ENCODE measurements around the gene SLC12A7. TPM values are rescaled to one million over a fixed set of nuclear protein-coding genes. Genes with fewer than 3 reads are reported as not detected.

Gene SLC12A7
- total RNA-seq, 2 experiments from 2014 or later, result 12.6 to 13.6 TPM

DNA sequence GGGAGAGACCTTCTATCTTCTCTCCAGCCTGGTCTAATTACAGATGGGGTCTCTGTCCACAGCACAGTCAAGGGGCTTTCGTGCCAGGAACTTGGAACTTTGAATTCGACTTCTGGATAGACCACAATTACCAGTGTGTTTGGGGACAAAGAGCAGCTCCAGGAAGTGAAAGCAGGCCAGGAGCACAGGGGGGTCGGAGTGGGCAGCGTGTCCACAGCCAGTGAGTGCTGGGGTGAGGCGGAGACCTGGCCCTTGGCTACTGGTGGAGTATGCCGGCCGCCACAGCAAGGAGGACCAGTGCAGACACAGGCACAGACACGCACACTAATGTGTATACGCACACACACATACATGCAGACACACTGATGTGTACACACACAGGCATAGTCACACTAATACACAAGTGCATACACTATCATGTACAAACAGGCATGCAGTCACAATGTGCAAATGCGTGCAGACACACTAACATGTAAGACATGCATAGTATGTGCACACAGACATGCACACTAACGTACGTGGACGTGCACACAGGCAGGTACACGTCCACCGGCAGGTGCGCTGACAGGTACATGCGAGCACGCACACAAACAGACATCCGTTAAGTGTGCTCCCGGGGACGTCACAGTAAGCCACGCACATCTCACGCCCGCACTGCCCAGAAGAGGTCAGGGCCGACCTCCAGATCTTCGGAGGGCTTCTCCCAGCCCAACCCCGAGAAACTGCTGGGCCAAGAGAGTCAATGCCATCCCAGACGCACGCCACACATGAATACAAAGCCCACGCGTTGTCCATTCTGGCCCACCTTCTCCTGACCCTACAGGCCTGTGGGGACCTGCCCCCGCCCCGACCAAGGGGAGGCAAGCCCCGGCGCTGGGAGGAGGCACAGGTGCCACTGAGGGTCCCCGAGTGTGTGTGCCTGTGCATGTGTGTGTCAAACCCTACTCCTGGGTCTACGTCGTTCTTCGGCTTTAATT is 56.8 kb downstream of the SLC12A7 start:
- H3K4me1 Mint-ChIP-seq (ENCODE audit: low read depth), result no peaks in the 10 kb centered on the region
- no peak overlapping the region for H3K4me3 Mint-ChIP-seq
- DNase-seq, result no peak
- H3K9me3 Mint-ChIP-seq, result no peaks in the 10 kb centered on the region
- peaks cover 2% of the 10 kb centered on the region for H3K36me3 Mint-ChIP-seq (ENCODE audit: low read depth)
- intact Hi-C loops (cut with micrococcal nuclease), result no loop called here
- no peaks in the 10 kb centered on the region for H3K27me3 Mint-ChIP-seq (ENCODE audit: low read depth)
- CTCF ChIA-PET, result no interaction called here
- H3K27ac Mint-ChIP-seq, result no peak overlapping the region

DNA sequence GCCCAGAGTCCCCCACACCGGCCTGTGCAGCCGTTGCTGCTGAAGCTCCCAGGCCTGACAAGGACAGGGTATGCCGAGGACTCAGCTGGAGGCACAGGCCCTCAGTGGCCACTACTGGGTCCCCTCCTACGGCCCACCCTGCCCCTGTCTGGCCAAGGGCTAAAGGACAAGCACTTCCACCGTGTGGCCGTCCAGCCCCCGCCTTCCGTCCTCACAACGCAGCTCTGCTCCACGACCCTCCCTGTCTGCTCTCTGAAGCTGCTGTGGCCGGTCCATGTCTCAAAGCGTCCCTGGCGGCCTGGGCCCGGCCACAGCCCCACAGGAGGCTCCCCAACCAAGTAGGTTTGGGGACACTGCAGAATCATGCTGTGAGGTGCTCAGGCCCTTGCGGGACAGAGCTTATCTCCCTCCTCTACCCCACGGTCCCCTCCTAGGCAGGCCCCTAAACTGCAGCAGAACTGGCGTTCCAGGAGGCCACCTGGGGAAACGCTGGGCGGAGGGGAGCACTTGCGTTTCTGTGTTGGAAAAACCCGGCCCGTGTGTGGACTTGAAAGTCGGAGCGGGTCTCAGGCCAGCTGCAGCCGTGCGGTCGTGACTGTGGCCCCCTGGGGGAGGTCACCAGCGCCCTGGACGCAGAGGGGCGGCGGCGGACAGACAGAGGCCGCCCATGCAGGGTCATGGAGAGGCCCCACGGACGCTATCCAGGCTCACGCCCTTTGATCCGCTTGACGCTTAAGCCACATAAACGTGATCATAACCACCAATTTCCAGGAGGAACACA is 57.7 kb downstream of the SLC12A7 start:
- intact Hi-C loops (cut with micrococcal nuclease), result no loop called here
- Mint-ChIP-seq H3K9me3 (no peaks in the 10 kb centered on the region), H3K27ac (no peak overlapping the region), H3K27me3 (ENCODE audit: low read depth) (no peaks in the 10 kb centered on the region), H3K36me3 (ENCODE audit: low read depth) (peaks cover 2% of the 10 kb centered on the region), H3K4me1 (ENCODE audit: low read depth) (no peaks in the 10 kb centered on the region), H3K4me3 (no peak overlapping the region)
- CTCF ChIA-PET, result no interaction called here
- DNase-seq, result no peak

DNA sequence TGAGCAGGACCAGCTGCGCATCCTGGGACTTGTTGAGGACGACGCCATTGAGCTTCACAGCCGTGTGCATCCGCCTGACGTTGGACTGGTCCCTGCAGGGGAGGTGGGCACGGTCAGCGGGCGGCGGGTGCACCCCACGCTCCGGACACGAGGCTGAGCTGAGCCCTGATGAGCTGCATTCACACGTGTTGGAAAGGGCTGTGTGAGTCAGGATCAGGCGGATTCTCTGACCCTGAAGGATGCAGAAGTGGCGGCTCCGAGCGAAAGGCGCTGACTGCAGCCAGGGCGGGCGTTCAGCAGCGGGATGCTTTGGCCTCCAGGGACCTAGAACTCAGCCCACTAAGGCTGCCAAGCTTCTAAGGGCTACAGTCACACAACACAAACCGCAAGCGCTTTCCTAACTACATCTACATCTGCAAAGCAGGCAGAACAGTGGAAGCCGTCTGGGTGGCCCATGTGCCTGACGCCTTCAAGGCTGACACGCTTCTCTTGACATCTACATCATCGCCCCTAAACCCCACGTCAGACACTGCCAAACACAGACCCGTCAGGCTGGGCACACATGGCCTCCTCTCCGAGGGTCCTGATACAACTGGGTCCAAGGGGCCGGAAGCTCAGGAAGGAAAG is 58.4 kb downstream of the SLC12A7 start:
- Mint-ChIP-seq H3K4me3 (no peak overlapping the region), H3K27me3 (ENCODE audit: low read depth) (no peaks in the 10 kb centered on the region), H3K36me3 (ENCODE audit: low read depth) (peaks cover 2% of the 10 kb centered on the region), H3K27ac (no peak overlapping the region), H3K4me1 (ENCODE audit: low read depth) (no peaks in the 10 kb centered on the region), H3K9me3 (no peaks in the 10 kb centered on the region)
- CTCF ChIA-PET, result no interaction called here
- intact Hi-C loops (cut with micrococcal nuclease), result no loop called here
- DNase-seq, result no peak

DNA sequence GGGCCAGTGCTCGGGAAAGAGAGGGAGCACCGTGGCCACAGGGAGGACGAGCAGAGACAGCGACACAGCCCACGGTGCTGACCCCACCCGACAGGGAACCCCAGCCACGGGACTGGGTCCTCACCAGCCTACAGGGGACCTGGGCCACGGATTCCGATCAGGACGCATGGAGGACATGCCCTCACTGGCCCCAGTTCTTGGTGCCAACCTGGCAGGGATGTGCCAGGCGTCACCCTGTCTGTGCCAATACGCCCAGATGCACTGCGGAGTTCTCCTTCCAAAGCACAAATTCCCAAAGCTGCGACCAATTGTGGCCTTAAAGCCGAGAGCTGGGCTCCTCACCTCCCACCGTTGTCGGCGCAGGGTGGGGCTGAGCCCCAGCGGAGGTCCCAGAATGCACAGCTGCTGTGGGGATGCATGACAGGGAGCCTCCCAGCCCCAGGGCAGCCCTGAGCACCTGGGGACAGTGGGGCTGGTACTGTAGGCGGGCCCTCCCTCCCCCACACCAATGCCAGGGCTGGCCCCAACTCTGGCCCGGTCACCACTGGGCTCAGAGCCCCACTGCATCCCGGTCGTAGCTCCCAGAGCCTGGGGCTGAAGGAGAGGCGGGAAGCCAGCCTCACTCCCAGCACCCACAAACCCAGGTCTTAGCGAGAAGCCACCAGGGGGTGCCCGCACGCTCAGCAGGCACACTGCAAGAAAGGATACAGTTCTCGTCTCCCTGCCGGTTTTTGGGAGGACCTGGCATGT is 59.0 kb downstream of the SLC12A7 start:
- CTCF ChIA-PET, result no interaction called here
- H3K4me3 Mint-ChIP-seq, result no peak overlapping the region
- no peak overlapping the region for H3K27ac Mint-ChIP-seq
- intact Hi-C loops (cut with micrococcal nuclease), result no loop called here
- H3K27me3 Mint-ChIP-seq (ENCODE audit: low read depth), result no peaks in the 10 kb centered on the region
- peaks cover 2% of the 10 kb centered on the region for H3K36me3 Mint-ChIP-seq (ENCODE audit: low read depth)
- peaks cover 6% of the 10 kb centered on the region for H3K9me3 Mint-ChIP-seq
- H3K4me1 Mint-ChIP-seq (ENCODE audit: low read depth), result no peaks in the 10 kb centered on the region
- no peak for DNase-seq

GRCh38 chr5:1052076-1052475 is 59.8 kb downstream of the SLC12A7 start:
- Mint-ChIP-seq H3K36me3 (ENCODE audit: low read depth) (peaks cover 2% of the 10 kb centered on the region), H3K4me3 (no peak overlapping the region), H3K27me3 (ENCODE audit: low read depth) (no peaks in the 10 kb centered on the region), H3K27ac (no peak overlapping the region), H3K4me1 (ENCODE audit: low read depth) (no peaks in the 10 kb centered on the region), H3K9me3 (peaks cover 13% of the 10 kb centered on the region)
- DNase-seq, result no peak
- CTCF ChIA-PET, result no interaction called here
- intact Hi-C loops (cut with micrococcal nuclease), result no loop called here

DNA sequence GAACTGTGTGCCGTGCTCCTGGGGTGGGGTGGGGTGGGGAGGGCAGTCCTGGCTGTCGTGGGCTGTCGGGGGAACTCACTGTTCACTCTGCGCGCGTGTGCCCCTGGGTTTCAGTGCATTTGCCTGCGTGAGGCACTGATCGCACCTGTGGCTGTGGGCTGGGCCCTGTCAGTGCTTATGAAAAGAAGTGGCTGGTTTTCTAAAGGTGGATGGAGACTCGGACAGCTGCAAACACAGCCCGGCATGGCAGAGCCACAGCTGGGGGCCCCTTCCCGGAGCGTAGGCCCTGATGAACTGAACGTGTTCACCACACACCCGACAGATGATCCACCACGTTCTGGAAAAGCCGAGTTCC is 60.5 kb downstream of the SLC12A7 start:
- Mint-ChIP-seq H3K27me3 (ENCODE audit: low read depth) (no peaks in the 10 kb centered on the region), H3K27ac (no peak overlapping the region), H3K4me1 (ENCODE audit: low read depth) (no peaks in the 10 kb centered on the region), H3K4me3 (no peak overlapping the region), H3K9me3 (peaks cover 20% of the 10 kb centered on the region), H3K36me3 (ENCODE audit: low read depth) (peaks cover 2% of the 10 kb centered on the region)
- intact Hi-C loops (cut with micrococcal nuclease), result no loop called here
- CTCF ChIA-PET, result no interaction called here
- DNase-seq, result no peak

DNA sequence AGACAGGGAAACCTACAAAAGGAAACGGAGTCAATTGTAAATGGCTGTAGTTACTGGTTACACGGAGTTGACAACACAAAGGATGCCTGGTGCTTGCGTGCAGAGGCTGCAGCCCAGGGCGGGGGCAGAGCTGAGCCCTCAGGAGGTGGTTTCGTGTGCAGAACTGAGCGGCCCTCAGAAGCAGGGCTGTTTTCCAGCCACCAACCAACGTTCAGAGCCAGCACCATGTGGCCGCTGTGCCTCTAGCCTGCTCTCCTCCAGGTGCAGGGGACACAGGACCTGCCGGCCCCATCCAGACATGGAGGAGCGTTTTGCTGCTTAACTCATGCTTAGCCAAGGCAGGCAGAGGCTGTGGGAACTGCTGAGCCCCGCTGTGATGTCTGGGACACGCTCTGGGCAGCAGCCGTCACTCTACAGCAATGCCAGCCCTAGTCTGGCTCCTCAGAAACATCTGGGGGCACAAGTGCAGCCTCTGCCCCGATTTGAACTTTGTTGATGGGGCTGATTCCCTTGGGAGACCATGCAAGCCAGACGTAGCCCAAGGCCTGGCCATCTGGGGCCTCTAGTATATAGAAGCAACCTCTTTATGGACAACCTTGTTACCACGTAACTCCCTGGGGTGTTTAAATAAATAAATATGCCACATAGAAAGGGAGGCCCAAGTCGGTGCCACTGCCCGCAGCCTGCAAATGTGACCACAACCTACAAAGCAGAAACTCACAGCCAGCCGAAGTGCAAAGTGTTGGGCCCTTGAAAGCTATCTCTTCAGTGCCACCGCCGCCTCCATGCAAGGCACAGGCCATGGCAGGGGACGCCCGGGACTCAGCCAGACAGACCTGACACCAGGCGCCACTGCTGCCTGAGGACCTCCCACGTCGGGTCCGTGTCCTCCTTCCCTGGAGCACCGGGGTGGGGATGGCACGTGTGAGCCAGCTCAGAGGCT is 61.2 kb downstream of the SLC12A7 start:
- H3K9me3 Mint-ChIP-seq, result peaks cover 27% of the 10 kb centered on the region
- DNase-seq, result no peak
- peaks cover 2% of the 10 kb centered on the region for H3K36me3 Mint-ChIP-seq (ENCODE audit: low read depth)
- no peaks in the 10 kb centered on the region for H3K27me3 Mint-ChIP-seq (ENCODE audit: low read depth)
- CTCF ChIA-PET, result no interaction called here
- no peaks in the 10 kb centered on the region for H3K4me1 Mint-ChIP-seq (ENCODE audit: low read depth)
- H3K27ac Mint-ChIP-seq, result no peak overlapping the region
- no peak overlapping the region for H3K4me3 Mint-ChIP-seq
- intact Hi-C loops (cut with micrococcal nuclease), result no loop called here

DNA sequence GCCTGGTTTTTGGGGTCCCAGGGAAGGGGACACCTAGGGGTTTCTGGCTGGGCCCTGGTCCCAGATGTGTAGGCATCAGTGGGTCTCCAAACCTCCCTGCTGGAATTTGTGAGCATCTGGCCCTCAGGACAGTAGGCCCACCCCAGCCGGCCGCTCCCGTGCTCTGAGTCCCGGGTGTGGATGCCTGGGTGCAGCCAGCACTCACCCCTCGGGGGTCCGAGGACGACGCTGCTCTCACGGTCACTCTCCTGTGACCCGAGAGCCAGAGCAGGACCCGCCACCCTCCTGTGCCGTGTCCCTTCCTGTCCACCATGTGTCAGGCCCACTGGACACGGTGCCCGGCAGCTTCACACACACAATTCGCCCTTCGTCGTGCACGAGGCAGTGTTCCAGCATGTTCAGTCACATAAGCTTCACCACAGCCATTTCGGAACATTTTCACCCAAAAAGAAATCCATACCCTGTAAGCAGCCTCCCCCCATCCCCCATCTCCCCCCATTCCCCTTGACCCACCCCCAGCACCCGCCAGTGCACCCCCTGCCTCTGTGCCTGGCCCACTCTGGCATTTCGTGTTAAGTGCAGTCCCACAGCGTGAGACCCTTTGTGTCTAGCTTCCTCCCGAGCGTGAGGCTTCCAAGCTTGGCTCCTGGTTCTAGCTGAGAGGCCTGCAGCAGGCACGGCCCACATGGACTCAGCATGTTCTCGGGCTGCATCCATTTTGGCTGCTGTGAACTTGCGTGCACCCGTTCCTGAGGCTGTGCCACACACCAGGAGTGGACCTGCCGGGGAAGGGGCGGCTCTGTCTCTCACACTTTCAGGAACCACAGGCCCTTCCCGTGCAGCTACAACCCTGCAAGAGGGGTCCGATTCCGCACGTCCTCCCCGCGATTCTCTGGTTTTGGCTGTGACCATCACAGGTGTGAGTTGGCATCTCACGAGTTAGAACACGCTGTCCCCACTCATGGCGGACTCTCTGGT is 62.7 kb downstream of the SLC12A7 start:
- H3K27me3 Mint-ChIP-seq (ENCODE audit: low read depth), result no peaks in the 10 kb centered on the region
- peaks cover 42% of the 10 kb centered on the region for H3K9me3 Mint-ChIP-seq
- no peak for DNase-seq
- no peaks in the 10 kb centered on the region for H3K4me1 Mint-ChIP-seq (ENCODE audit: low read depth)
- peaks cover 2% of the 10 kb centered on the region for H3K36me3 Mint-ChIP-seq (ENCODE audit: low read depth)
- no peak overlapping the region for H3K4me3 Mint-ChIP-seq
- intact Hi-C loops (cut with micrococcal nuclease), result no loop called here
- CTCF ChIA-PET, result interaction anchor here (0.6 kb wide), 1 partner anchor 595 kb away, joined by 3 read pairs; no protein-coding TSS in a partner anchor
- no peak overlapping the region for H3K27ac Mint-ChIP-seq

- H3K36me3 Mint-ChIP-seq (ENCODE audit: low read depth), result peaks cover 2% of the 10 kb centered on the region
- H3K27me3 Mint-ChIP-seq (ENCODE audit: low read depth), result no peaks in the 10 kb centered on the region
- H3K27ac Mint-ChIP-seq, result peak overlapping the region; percentile 62
- peaks cover 51% of the 10 kb centered on the region for H3K9me3 Mint-ChIP-seq
- H3K4me3 Mint-ChIP-seq, result no peak overlapping the region
- DNase-seq, result no peak
- CTCF ChIA-PET, result no interaction called here
- intact Hi-C loops (cut with micrococcal nuclease), result no loop called here
- peaks cover 4% of the 10 kb centered on the region for H3K4me1 Mint-ChIP-seq (ENCODE audit: low read depth)
Observed at GRCh38 chr5:1048162-1048721, 63.6 kb downstream of the SLC12A7 start.

DNA sequence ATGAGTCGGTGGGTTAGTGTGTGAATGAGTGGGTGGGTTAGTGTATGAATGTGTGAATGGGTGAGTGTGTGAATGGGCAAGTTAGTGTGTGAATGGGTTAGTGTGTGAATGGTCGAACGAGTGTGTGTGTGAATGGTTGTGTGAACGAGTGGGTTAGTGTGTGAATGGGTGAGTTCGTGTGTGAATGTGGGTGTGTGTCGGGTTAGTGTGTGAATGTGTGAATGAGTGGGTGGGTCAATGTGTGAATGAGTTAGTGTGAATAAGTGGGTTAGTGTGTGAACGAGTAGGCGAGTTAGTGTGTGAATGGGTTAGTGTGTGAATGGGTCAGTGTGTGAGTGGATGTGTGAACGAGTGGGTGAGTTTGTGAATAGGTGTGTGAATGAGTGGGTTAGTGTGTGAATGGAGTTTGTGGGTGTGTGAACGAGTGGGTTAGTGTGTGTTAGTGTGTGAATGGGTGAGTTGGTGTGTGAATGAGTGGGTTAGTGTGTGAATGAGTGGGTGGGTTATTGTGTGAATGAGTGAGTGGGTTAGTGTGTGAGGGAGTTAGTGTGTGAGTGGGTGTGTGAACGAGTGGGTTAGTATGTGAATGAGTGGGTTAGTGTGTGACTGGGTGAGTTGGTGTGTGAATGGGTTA is 64.4 kb downstream of the SLC12A7 start:
- Mint-ChIP-seq H3K9me3 (peaks cover 59% of the 10 kb centered on the region), H3K4me3 (no peak overlapping the region), H3K4me1 (ENCODE audit: low read depth) (peaks cover 4% of the 10 kb centered on the region), H3K36me3 (ENCODE audit: low read depth) (peaks cover 2% of the 10 kb centered on the region), H3K27me3 (ENCODE audit: low read depth) (no peaks in the 10 kb centered on the region), H3K27ac (no peak overlapping the region)
- no peak for DNase-seq
- intact Hi-C loops (cut with micrococcal nuclease), result no loop called here
- CTCF ChIA-PET, result no interaction called here
